GM12878 (cell line): ENCODE results near the gene NRP2. TPM values are rescaled to one million over a fixed set of nuclear protein-coding genes. Genes with fewer than 3 reads are reported as not detected.

Experiments
- ATAC-seq: fragments of 200-7000 bp; cut with Tn5 transposase; 3 replicates; pipeline ENCODE4 v1.9.1; 2020; ENCODE audit warnings: mild to moderate bottlenecking, moderate library complexity
- BruUV-seq: library from RNA; stranded (reverse); fragments of 400-500 nt; replicated peaks from 2 replicates; lab custom pipeline; 2021; lab: Mats Ljungman, UMichigan
- CTCF ChIA-PET: fragments of 300-600 bp; sonication (Branson Sonifier 250); formaldehyde crosslinking; extraction: SDS; loops from one replicate; lab custom pipeline; 2021; ENCODE audit warnings: inconsistent platforms; lab: Yijun Ruan, JAX
- POLR2A ChIA-PET: fragments of 350-600 bp; formaldehyde crosslinking; extraction: SDS; loops from one replicate; lab custom pipeline; 2021; ENCODE audit warnings: inconsistent platforms; lab: Charles Lee
- RAD21 ChIA-PET: fragments of 300-600 bp; sonication (Branson Sonifier 250); formaldehyde crosslinking; loops from one replicate; lab custom pipeline; 2023; ENCODE audit warnings: antibody characterized with exemption; ENCODE audit not compliant: unreplicated experiment; lab: Charles Lee
- SMC1A ChIA-PET: fragments of 300-600 bp; sonication (Branson Sonifier 250); formaldehyde crosslinking; loops from one replicate; lab custom pipeline; 2023; ENCODE audit not compliant: unreplicated experiment, uncharacterized antibody; lab: Charles Lee
- DNase-seq: peaks from one replicate; pipeline ENCODE4 v3.0.0-alpha.2; 2011; ENCODE audit warnings: low read depth, low spot score
- FAIRE-seq: peaks from 3 replicates; lab custom pipeline; 2011; peaks lifted over from hg19 to GRCh38; lab: Jason Lieb, UNC
- H2AFZ ChIP-seq: 2 replicates; pipeline ENCODE4 v1.6.0; 2011; ENCODE audit warnings: low read depth, low read length, control low read depth; ENCODE audit not compliant: control insufficient read depth
- H3K27ac ChIP-seq: 2 replicates; pipeline ENCODE4 v1.5.1; 2011; ENCODE audit warnings: control low read depth; ENCODE audit not compliant: control insufficient read depth, insufficient read depth
- H3K27me3 ChIP-seq, 2 experiments: replicated peaks in 1 of 2; 2 replicates each; pipeline versions ENCODE4 v1.6.0 to v1.6.1; 2011; ENCODE audit warnings: low read length in 1 of 2; ENCODE audit not compliant: control insufficient read depth in 2 of 2, insufficient read depth in 2 of 2
- H3K36me3 ChIP-seq, 2 experiments: 2 replicates each; pipeline ENCODE4 v1.5.1; 2011; ENCODE audit warnings: low read length in 1 of 2; ENCODE audit not compliant: control insufficient read depth in 2 of 2, insufficient read depth in 2 of 2
- H3K4me1 ChIP-seq: 2 replicates; pipeline ENCODE4 v1.6.1; 2011; ENCODE audit warnings: mild to moderate bottlenecking, low read length, moderate library complexity, mixed read lengths; ENCODE audit not compliant: control insufficient read depth, insufficient read depth
- H3K4me2 ChIP-seq: 2 replicates; pipeline ENCODE4 v1.6.0; 2011; ENCODE audit warnings: control low read depth; ENCODE audit not compliant: control insufficient read depth, insufficient read depth
- H3K4me3 ChIP-seq: fragments of 200-600 bp; sonication (generic); 2 replicates; pipeline ENCODE4 v1.5.1; 2016
- H3K79me2 ChIP-seq: 2 replicates; pipeline ENCODE4 v1.6.0; 2011; ENCODE audit warnings: low read length; ENCODE audit not compliant: control insufficient read depth, insufficient read depth
- H3K9ac ChIP-seq: 2 replicates; pipeline ENCODE4 v1.8.0; 2011; ENCODE audit warnings: low read length, control low read depth, mixed read lengths; ENCODE audit not compliant: control insufficient read depth, insufficient read depth
- H3K9me3 ChIP-seq: replicated peaks from 3 replicates; pipeline ENCODE4 v1.5.1; 2011; ENCODE audit warnings: mild to moderate bottlenecking, low read length; ENCODE audit not compliant: control insufficient read depth, insufficient read depth
- H4K20me1 ChIP-seq: 2 replicates; pipeline ENCODE4 v1.6.0; 2011; ENCODE audit not compliant: control insufficient read depth, insufficient read depth
- ASH2L ChIP-seq: fragments of 300-600, 200-600 bp; sonication (generic); IDR thresholded peaks from 2 replicates; pipeline ENCODE4 v1.6.1; 2017; ENCODE audit warnings: low read depth, mild to moderate bottlenecking, borderline replicate concordance
- BCL3 ChIP-seq: IDR thresholded peaks from 2 replicates; pipeline ENCODE4 v1.6.1; 2011; ENCODE audit warnings: borderline replicate concordance, low read depth, mild to moderate bottlenecking, moderate library complexity, low read length; ENCODE audit not compliant: insufficient read depth, poor library complexity, severe bottlenecking
- BMI1 ChIP-seq: fragments of 450-650 bp; IDR thresholded peaks from 2 replicates; pipeline ENCODE4 v1.6.1; 2016; ENCODE audit warnings: mild to moderate bottlenecking, moderate library complexity, borderline replicate concordance
- CBX3 ChIP-seq: fragments of 200-600 bp; sonication (generic); IDR thresholded peaks from 2 replicates; pipeline ENCODE4 v1.6.1; 2016; ENCODE audit warnings: low read depth, borderline replicate concordance
- CEBPB ChIP-seq, 2 experiments: fragments of 150-350 bp in 1 of 2; IDR thresholded peaks; 2 replicates each; pipeline ENCODE4 v1.6.1; 2012 to 2014; ENCODE audit warnings: low read depth in 2 of 2, low read length in 2 of 2, borderline replicate concordance in 1 of 2, inconsistent platforms in 1 of 2
- DPF2 ChIP-seq: fragments of 450-650 bp; IDR thresholded peaks from 2 replicates; pipeline ENCODE4 v1.6.1; 2017; ENCODE audit warnings: mild to moderate bottlenecking
- ETV6 ChIP-seq, 2 experiments: fragments of 450-650 bp in 1 of 2; IDR thresholded peaks in 1 of 2; conservative IDR thresholded peaks in 1 of 2; 2 replicates each; pipeline ENCODE4 v1.6.1; 2014; ENCODE audit warnings: antibody characterized with exemption in 1 of 2, borderline replicate concordance in 1 of 2, low read depth in 1 of 2, mild to moderate bottlenecking in 1 of 2, moderate library complexity in 1 of 2
- FOS ChIP-seq: IDR thresholded peaks from 3 replicates; pipeline ENCODE4 v1.6.1; 2011; ENCODE audit warnings: borderline replicate concordance; ENCODE audit not compliant: insufficient read length; ENCODE audit errors: extremely low read depth
- IRF3 ChIP-seq: fragments of 450-650 bp; IDR thresholded peaks from 2 replicates; pipeline ENCODE4 v1.6.1; 2014; ENCODE audit warnings: mild to moderate bottlenecking
- JUND ChIP-seq: IDR thresholded peaks from 2 replicates; pipeline ENCODE4 v1.6.1; 2012; ENCODE audit warnings: low read depth, mild to moderate bottlenecking, low read length, improper control_type of control experiment, moderate library complexity
- MEF2B ChIP-seq: fragments of 450-650 bp; IDR thresholded peaks from 2 replicates; pipeline ENCODE4 v1.6.1; 2018; ENCODE audit warnings: mild to moderate bottlenecking, moderate library complexity; ENCODE audit not compliant: partially characterized antibody, poor library complexity, severe bottlenecking
- MYC ChIP-seq: IDR thresholded peaks from 2 replicates; pipeline ENCODE4 v1.6.1; 2011; ENCODE audit warnings: mild to moderate bottlenecking, low read length, moderate library complexity, inconsistent platforms; ENCODE audit not compliant: insufficient read depth, insufficient replicate concordance, insufficient read length, severe bottlenecking
- PML ChIP-seq: IDR thresholded peaks from 2 replicates; pipeline ENCODE4 v1.6.1; 2012; ENCODE audit warnings: low read length, inconsistent platforms
- POLR2A ChIP-seq: IDR thresholded peaks from 2 replicates; pipeline ENCODE4 v1.6.1; 2011; ENCODE audit warnings: low read depth, mild to moderate bottlenecking, low read length
- POLR2AphosphoS2 ChIP-seq: IDR thresholded peaks from 2 replicates; pipeline ENCODE4 v1.6.1; 2011; ENCODE audit warnings: low read depth, mild to moderate bottlenecking, low read length, improper control_type of control experiment, moderate library complexity
- SREBF2 ChIP-seq: IDR thresholded peaks from 2 replicates; pipeline ENCODE4 v1.6.1; 2012; ENCODE audit warnings: mild to moderate bottlenecking, low read length
- STAT3 ChIP-seq: IDR thresholded peaks from 2 replicates; pipeline ENCODE4 v1.6.1; 2011; ENCODE audit warnings: low read depth, low read length, improper control_type of control experiment
- SUPT20H ChIP-seq: IDR thresholded peaks from 2 replicates; pipeline ENCODE4 v1.6.1; 2011; ENCODE audit warnings: low read depth, mild to moderate bottlenecking, low read length, moderate library complexity, borderline replicate concordance; ENCODE audit not compliant: control insufficient read depth
- TAF1 ChIP-seq: IDR thresholded peaks from 2 replicates; pipeline ENCODE4 v1.6.1; 2011; ENCODE audit warnings: mild to moderate bottlenecking, low read depth, low read length, borderline replicate concordance
- WGBS: methylation state at CpG from one replicate; pipeline ENCODE4 v1.1.6; 2016; ENCODE audit warnings: low lambda C conversion rate; ENCODE audit not compliant: insufficient replicate concordance, insufficient coverage; ENCODE audit errors: missing lambda C conversion rate; 5-methylcytosine and 5-hydroxymethylcytosine counted together
- in situ Hi-C: fragments of 300-500 bp; cut with MboI; formaldehyde crosslinking; loops from 9 replicates; pipeline ENCODE4 v1.14.3; 2018; ENCODE audit warnings: mixed read lengths
- intact Hi-C: fragments of 100-400 bp; cut with micrococcal nuclease; formaldehyde crosslinking; loops from one replicate; pipeline ENCODE4 v1.14.2; 2022; ENCODE audit not compliant: unreplicated experiment
- polyA plus RNA-seq, 11 experiments: library from polyadenylated mRNA; depleted of rRNA in 4 of 11; unstranded in 6 of 11; stranded (reverse) in 5 of 11; fragments of >200 nt; fragmentation: Nextera tagmentation in 4 of 11; fragmentation: Illumina TruSeq in 1 of 11; extraction: Ambion mirVana in 4 of 11; extraction: Trizol in 1 of 11; gene quantifications; 1 replicate in 1 of 11; 2 replicates in 10 of 11; pipeline versions ENCODE4 v1.2.1 to v1.2.3, GENCODE V29; 2011 to 2016; ENCODE audit warnings: inconsistent platforms in 2 of 11, missing spikeins in 2 of 11, low read depth in 1 of 11
- total RNA-seq, 4 experiments: library from RNA; depleted of rRNA in 3 of 4; stranded (reverse); fragments of >200 nt in 3 of 4; fragmentation: Illumina TruSeq in 1 of 4; extraction: Trizol in 1 of 4; gene quantifications; 2 replicates each; pipeline versions ENCODE4 v1.2.1 to v1.2.3, GENCODE V29; 2013 to 2021

The NRP2 gene
- total and polyA plus RNA-seq, 10 of the 15 experiments (the other 5 are each of a cell fraction or from before 2014, with no cell fraction given) = 0.06 to 1.2 (median 0.46) TPM

GRCh38 chr2:205654878-205655605, 27.3 kb upstream of the NRP2 start:
- Histone ChIP-seq H3K36me3 (no peaks in the 10 kb centered on the region), H3K9ac (no peak overlapping the region), H3K9me3 (no peaks in the 10 kb centered on the region), H3K4me3 (no peak overlapping the region), H3K4me1 (no peaks in the 10 kb centered on the region), H3K27me3 (peaks cover 3 to 5% of the 10 kb centered on the region in 2 experiments), H4K20me1 (no peaks in the 10 kb centered on the region), H3K4me2 (no peak overlapping the region), H3K27ac (no peak overlapping the region), H2AFZ (no peak overlapping the region), H3K79me2 (no peaks in the 10 kb centered on the region)
- TF ChIP-seq BMI1 = no peak
- TF ChIP-seq PML = no peak
- TF ChIP-seq IRF3 = no peak
- TF ChIP-seq ASH2L = no peak
- no peak for TF ChIP-seq BCL3
- TF ChIP-seq POLR2A = no peak
- TF ChIP-seq CBX3 = no peak
- TF ChIP-seq STAT3 = no peak
- TF ChIP-seq FOS = no peak
- no peak for TF ChIP-seq SUPT20H
- TF ChIP-seq ETV6 (conservative IDR thresholded peaks at IDR 0.05 in 1 of 2, IDR thresholded peaks at IDR 0.05 in 1 of 2; ENCODE audit: borderline replicate concordance in 1 of 2, low read depth in 1 of 2) = no peak
- no peak for TF ChIP-seq POLR2AphosphoS2
- no peak for TF ChIP-seq MEF2B
- no peak for TF ChIP-seq SREBF2
- TF ChIP-seq DPF2 = no peak
- TF ChIP-seq JUND = no peak
- TF ChIP-seq TAF1 = no peak
- no peak for TF ChIP-seq CEBPB (IDR thresholded peaks at IDR 0.05; ENCODE audit: borderline replicate concordance in 1 of 2, low read depth in 2 of 2, low read length in 2 of 2)
- TF ChIP-seq MYC = no peak
- intact Hi-C loops = no loop called here
- no TSS peak for BruUV-seq
- SMC1A ChIA-PET = no interaction called here
- POLR2A ChIA-PET = no interaction called here
- CTCF ChIA-PET = interaction anchor here (0.6 to 1.1 kb wide), 2 partner anchors 20 to 55 kb away, joined by 3 read pairs; no protein-coding TSS in a partner anchor
- in situ Hi-C loops = no loop called here
- FAIRE-seq (no peak), DNase-seq (no peak), ATAC-seq (no peak)
- RAD21 ChIA-PET = no interaction called here
- WGBS = 24% methylated on average over 10 of the region's 10 CpGs
